HG03103 (cell line): ENCODE results near the gene RNASE8.
A peak's percentile ranks its signal among the peaks of the same experiment; 100 is the strongest.

Source experiments
- ATAC-seq: cut with Tn5 transposase; IDR thresholded peaks from one replicate; pipeline ENCODE4 v1.9.1; 2021; ENCODE audit warnings: low read depth; ENCODE audit not compliant: unreplicated experiment

Gene RNASE8

DNA sequence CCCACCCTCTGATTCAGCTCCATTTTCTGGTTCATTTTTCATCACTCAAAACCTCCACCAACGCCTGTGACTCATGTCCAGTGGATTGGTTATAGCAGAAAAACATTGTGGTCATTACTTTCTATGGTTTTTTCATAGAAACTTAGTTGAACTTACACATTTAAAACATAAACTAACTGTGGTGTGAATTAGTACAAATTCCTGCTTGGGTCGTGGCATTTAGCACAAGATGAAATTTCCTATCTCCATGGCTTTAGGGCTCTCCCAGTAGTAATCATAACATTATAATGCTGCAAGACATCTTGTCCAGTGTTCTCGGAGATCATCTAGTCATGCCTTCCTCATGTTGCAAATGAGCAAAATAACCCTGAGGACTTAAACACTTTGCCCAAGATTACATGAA is 8.3 kb upstream of the RNASE8 start:
- ATAC-seq, result no peak

DNA sequence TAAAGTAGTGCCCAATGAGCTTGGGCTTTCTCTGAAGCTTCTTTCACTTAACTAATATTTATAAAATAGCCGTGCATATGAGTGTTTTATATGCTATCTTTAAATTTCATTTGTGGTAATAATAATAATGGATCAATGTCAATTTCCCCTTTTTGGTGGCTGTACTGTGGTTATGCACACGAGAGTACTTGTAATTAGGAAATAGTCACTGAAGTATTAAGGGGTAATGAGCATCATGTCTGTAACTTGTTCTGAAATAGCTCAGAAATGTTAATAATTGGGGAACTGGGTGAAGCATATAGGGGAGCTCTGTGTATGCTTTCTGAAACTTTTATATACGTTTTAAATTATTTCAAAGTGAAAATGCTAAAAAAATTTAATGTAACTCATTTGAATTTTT is 7.0 kb upstream of the RNASE8 start:
- ATAC-seq, result no peak

GRCh38 chr14:21053184-21054122 is 4.2 kb upstream of the RNASE8 start:
- ATAC-seq, result no peak

DNA sequence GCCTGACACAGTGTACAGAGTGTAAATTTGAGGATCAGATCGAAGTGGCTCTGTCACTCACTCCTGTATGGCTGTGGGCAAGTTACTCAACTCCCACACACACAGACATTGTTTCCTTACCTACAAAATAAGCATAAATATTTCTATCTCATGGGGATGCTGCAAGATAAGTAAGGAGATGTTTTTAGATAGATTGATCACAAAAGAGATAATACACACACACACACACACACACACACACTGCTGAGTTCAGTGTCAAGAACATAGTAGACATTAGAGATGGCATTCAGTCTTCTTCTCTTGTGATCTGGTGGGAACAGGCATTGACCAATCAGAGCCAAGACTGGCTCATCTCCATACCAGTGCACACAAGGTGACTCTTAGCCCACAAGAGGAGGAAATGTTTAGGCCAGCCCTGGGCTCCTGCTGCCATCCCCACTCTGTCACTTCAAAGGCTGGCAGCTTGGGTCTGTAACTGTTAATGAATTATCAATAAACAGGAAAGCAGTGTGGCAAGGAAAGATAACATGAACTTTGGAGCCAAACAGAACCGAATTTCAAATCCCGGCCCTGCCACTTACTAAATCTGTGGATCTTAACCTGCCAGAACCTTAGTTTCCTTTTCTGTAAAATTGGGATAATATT is 3.4 kb upstream of the RNASE8 start:
- ATAC-seq, result no peak

DNA sequence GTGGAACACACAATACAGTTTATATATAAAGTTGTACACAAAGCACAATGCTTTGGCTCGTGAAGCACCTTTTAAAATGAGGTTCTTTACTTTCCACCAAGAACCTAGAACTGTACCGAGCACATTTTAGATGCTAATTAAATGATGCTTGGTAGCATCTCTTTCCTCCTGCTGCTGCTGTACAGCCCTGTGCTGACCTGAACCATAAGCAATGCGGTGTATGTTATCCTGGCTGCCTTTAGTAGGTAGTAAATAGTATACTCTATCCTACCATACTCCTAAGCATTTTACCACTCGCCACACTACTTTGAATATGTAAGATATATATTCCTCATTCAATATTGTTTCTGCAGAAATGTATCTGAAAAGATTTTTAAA is 2.9 kb upstream of the RNASE8 start:
- ATAC-seq, result no peak

DNA sequence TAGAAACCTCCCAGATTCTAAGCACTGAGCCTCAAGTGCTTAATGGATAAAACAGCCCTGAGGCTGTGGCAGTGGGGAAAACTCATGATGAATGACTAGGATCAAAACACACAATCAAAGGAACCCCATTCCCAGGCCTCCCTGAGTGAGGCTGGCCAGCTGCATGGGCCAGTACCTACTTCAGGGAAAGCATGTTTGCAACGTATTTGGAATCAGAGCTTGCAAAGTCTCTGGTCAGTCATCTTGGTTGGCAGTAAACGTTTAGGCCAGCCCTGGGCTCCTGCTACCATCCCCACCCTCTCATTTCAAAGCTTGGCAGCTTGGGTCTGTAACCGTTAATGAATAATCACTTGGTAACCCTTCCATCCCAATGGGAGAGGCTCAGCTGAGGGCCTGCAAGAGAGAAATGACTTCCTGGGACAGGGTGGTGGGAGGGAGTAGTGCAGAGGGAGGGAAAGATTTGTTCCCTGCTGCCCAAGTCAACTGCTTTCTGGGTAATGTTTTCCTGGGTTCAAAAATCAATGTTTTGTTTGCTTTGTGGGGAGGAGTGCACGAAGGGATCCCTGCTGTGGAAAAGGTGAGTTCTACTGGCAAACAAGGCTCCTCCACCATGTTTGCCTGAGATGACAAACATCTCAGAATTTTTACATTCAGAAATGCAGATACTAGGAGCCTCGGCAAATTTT is 2.0 kb upstream of the RNASE8 start:
- no peak for ATAC-seq

GRCh38 chr14:21056520-21057163 is 980 bp upstream of the RNASE8 start:
- ATAC-seq, result no peak

GRCh38 chr14:21058903-21059302 is 1.3 kb downstream of the RNASE8 start:
- no peak for ATAC-seq

- no peak for ATAC-seq
These were observed 2.4 kb downstream of the RNASE8 start for GRCh38 chr14:21059842-21060613.

DNA sequence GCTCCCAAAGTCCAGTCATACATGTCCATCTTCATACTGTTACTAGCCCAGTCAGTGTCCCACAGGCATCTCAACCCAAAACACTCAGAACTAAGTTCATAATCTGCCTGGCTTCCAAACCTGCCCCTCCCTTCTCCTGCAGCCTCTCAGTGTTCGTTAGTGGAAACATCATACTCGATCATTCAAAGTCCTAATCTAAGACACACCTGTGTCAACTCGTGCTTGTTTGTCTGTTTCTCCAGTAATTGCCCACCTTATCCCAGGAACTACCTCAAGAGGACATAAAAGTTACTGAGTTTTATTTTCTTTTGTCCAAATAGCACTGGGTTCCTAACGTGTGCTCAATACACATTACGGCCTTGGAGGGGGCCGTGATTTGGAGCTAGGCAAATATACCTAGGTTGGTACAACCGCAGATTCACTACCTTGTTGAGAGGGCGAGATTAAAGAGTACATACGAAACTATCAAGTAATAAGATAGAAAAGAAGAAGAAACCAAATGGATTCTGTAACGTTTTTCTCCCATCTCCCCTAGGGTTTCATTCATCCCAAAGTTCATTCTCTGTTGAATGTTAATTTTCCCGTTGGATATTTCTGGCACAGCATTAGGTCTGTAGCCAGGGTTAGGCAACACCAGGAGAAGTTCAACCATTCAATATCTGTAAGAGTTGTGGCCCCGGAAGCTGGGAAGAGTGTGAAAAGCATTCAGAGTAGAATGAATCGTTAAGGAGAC is 3.2 kb downstream of the RNASE8 start:
- ATAC-seq, result no peak

- no peak for ATAC-seq
These were observed 3.7 kb downstream of the RNASE8 start for GRCh38 chr14:21061347-21061668.

GRCh38 chr14:21063479-21063878 is 5.9 kb downstream of the RNASE8 start:
- ATAC-seq, result no peak

DNA sequence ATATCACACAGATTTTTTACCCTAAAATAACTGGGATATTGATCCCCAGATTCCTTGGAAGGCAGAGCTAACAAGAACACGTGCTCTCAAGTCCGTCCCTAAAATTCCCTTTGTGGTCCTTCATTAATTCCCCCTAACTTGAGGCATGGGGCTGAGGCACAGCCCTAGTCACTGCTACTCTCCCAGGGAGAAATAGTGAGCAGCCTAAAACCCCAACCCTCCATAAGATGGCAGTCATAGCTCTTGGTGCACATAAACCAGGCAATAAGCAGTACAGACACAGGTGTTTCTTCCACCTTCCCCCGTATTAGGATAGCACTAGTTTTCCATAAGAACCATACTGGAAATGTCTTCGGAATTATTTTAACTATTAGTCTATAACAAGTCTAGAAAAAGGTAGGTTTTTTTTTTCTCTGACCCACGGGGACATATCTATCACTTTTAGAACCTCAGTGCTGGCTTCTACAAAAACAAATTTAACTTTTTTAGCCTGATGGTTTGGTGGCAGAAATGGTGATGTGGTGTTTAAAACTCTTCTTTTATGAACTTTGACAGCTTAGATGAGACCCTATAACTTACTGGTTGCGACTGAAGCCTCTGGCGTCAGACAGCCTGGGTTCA is 9.4 kb downstream of the RNASE8 start:
- ATAC-seq, result no peak

DNA sequence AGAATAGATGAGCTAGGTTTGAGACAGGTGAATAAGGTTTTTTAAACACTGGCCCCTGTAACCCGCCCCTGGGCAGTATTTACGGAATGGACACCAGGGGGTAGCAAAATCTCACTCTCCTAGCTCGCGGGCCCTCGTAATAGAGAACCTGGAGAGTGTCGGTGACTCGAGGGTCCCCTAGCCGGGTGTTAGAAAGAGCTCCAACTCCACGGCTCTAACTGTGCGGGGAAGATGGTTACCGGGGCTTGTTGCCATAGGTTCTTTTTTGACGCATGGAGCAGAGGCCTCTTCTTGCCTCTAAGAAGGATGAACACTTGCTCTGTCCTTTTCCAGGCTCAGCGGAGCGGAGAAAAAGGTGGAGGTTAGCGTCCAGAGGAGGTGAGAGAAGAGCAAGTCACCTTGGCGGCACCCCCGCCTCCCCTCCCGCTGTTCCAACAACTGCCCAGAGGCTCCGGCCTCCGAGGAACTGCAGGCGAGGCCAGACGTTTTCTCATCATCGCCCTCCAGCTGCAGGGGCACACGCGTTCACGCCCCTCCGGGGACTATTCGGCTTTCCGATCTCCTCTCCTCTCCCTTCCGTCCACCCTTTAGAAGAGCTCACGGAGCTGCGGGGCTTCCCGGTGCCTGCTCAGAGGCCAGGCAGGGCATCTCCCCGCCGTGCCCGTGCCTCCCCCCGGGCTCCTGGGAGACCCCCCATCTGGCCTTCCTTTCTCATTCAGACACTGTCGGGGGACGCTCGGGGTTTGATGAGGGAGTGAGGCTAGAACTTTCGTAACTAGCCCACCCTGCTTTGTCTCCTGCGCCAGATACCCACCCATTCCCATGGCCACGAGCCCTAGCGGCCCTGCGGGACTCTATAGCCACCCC is 11.1 kb downstream of the RNASE8 start:
- ATAC-seq, result no peak

DNA sequence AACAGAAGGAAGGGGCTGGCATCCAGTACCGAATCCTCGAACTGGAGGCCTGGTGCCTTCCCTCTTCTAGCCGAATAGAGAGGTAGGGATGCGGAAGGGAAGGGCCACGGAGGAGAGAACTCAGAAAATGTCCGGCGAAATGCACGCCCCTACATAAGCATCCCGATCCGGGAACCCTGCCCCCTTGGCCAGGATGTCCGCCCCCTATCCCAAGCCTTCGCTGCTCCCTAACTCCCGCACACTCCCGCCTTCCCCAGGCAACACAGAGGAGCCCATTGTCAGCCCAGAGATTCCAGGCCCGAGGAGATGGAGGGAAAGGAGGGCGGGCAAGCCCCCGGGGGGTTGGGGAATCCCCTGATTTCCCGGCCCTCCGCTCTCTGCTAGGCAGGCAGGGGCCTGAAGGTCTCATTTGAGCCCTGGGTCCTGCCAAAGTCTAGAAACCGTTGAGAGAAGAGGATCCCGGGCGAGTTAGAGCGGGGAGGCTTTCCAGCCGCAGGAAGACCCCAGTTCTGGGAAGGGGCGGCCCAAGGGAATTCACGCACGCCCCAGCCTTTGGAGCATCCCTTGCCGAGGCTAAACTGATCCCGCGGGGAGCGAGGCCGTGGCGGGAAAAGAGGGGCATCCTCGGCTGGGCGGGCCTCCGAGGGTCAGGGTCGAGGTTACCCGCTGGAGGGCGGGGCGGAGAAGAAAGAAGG is 11.9 kb downstream of the RNASE8 start:
- no peak for ATAC-seq

- no peak for ATAC-seq
These were observed 12.5 kb downstream of the RNASE8 start, which contains the start of gene ARHGEF40 for GRCh38 chr14:21070083-21070609. Gene ARHGEF40 (plus strand): TSS chr14:21070304. CDS start chr14:21070397, 93 bp downstream.

DNA sequence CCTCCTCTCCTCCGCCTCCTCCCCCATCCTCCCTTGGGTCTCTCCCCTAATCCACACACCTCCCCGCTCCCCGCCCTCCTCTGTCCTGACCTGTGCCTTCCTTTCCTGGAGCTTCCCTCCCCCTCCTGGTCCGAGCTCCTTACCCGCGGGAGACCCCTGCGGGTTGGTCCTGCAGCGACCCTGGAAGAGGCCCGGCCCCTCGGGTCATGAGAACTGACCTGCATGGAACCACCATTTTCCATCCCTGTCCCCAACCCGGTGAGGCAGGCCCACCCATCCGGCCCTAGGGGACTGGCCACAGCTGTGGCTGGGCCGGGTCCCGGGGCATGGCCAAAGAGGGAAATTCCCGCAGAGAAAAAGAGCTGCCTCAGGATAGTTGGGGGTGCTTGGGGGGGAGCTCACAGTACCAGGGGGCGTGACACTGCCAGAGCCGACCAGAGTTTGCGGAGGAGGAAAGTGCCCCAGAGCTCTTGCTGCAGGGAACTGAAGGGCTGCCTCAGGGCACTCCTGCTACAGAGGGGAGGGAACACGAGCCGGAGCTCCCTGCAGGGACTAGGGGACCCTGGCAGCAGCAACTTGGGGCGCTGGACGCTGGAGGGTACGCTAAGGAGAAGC is 13.1 kb downstream of the RNASE8 start:
- peak; percentile 15 for ATAC-seq
